ENCODE results near the gene RANBP17.

- TF ChIP-seq CTCF (IDR thresholded peaks at IDR 0.05) (no peak), EZH2 (IDR thresholded peaks at IDR 0.05; ENCODE audit: borderline replicate concordance, insufficient read depth, low read depth, low read length, poor library complexity, severe bottlenecking) (no peak)
Measured at GRCh38 chr5:170865622-170866021, 3.8 kb downstream of the RANBP17 start.
